Measurements from ENCODE around the gene KCNG1.
"Not testable (repeated sequence)": the region's sequence is repeated elsewhere in the genome, so short reads cannot be mapped to it uniquely, and the experiment has no call there.

Gene KCNG1

GRCh38 chr20:51046021-51046985, 23.4 kb upstream of the KCNG1 start:
- no peaks in the 10 kb centered on the region for H3K36me3 ChIP-seq (ENCODE audit: insufficient read depth, low read length)
- H3K9ac ChIP-seq (ENCODE audit: low read depth, low read length, poor library complexity, severe bottlenecking), result no peak overlapping the region
- no peak overlapping the region for H3K4me3 ChIP-seq (ENCODE audit: low read length, poor library complexity, severe bottlenecking)
- H3K27me3 ChIP-seq (ENCODE audit: insufficient read depth, low read length, poor library complexity, severe bottlenecking), result no peaks in the 10 kb centered on the region
- H3K9me2 ChIP-seq (replicated peaks; ENCODE audit: low read depth, low read length), result no peaks in the 10 kb centered on the region
- H4K20me1 ChIP-seq (ENCODE audit: insufficient read depth, low read length, poor library complexity, severe bottlenecking), result no peaks in the 10 kb centered on the region
- H3K79me2 ChIP-seq (ENCODE audit: insufficient read depth, low read length), result no peaks in the 10 kb centered on the region
- no peak overlapping the region for H2AFZ ChIP-seq (ENCODE audit: low read length)
- no peaks in the 10 kb centered on the region for H3K9me3 ChIP-seq (ENCODE audit: insufficient read depth, low read depth, low read length)
- no peaks in the 10 kb centered on the region for H3K4me1 ChIP-seq (ENCODE audit: insufficient read depth, low read length, poor library complexity, severe bottlenecking)
- TF ChIP-seq EZH2phosphoT487 (IDR thresholded peaks at IDR 0.05; ENCODE audit: borderline replicate concordance) (no peak), CTCF (conservative IDR thresholded peaks at IDR 0.05; ENCODE audit: low read length) (no peak)
- no peak overlapping the region for H3K4me2 ChIP-seq (ENCODE audit: low read depth, low read length, poor library complexity, severe bottlenecking)
- H3F3A ChIP-seq (ENCODE audit: low read depth), result no peaks in the 10 kb centered on the region

- H3K9ac ChIP-seq (ENCODE audit: low read depth, low read length, poor library complexity, severe bottlenecking); H3K9me3 ChIP-seq (ENCODE audit: insufficient read depth, low read depth, low read length); H3K27me3 ChIP-seq (ENCODE audit: insufficient read depth, low read length, poor library complexity, severe bottlenecking); H3K36me3 ChIP-seq (ENCODE audit: insufficient read depth, low read length); H2AFZ ChIP-seq (ENCODE audit: low read length); H3K4me2 ChIP-seq (ENCODE audit: low read depth, low read length, poor library complexity, severe bottlenecking); H3K4me1 ChIP-seq (ENCODE audit: insufficient read depth, low read length, poor library complexity, severe bottlenecking); H4K20me1 ChIP-seq (ENCODE audit: insufficient read depth, low read length, poor library complexity, severe bottlenecking); H3K4me3 ChIP-seq (ENCODE audit: low read length, poor library complexity, severe bottlenecking); H3F3A ChIP-seq (ENCODE audit: low read depth); H3K9me2 ChIP-seq (replicated peaks; ENCODE audit: low read depth, low read length); H3K79me2 ChIP-seq (ENCODE audit: insufficient read depth, low read length): not testable (repeated sequence)
Measured at GRCh38 chr20:51045492-51045891, 22.6 kb upstream of the KCNG1 start.

- H3K9me2 ChIP-seq (replicated peaks; ENCODE audit: low read depth, low read length), result no peaks in the 10 kb centered on the region
- H3K4me1 ChIP-seq (ENCODE audit: insufficient read depth, low read length, poor library complexity, severe bottlenecking), result no peaks in the 10 kb centered on the region
- TF ChIP-seq CTCF (conservative IDR thresholded peaks at IDR 0.05; ENCODE audit: low read length), result no peak
- TF ChIP-seq EZH2phosphoT487 (IDR thresholded peaks at IDR 0.05; ENCODE audit: borderline replicate concordance), result no peak
- no peak overlapping the region for H3K4me2 ChIP-seq (ENCODE audit: low read depth, low read length, poor library complexity, severe bottlenecking)
- H3F3A ChIP-seq (ENCODE audit: low read depth), result no peaks in the 10 kb centered on the region
- no peak overlapping the region for H3K9ac ChIP-seq (ENCODE audit: low read depth, low read length, poor library complexity, severe bottlenecking)
- no peak overlapping the region for H3K4me3 ChIP-seq (ENCODE audit: low read length, poor library complexity, severe bottlenecking)
- H4K20me1 ChIP-seq (ENCODE audit: insufficient read depth, low read length, poor library complexity, severe bottlenecking), result no peaks in the 10 kb centered on the region
- H3K79me2 ChIP-seq (ENCODE audit: insufficient read depth, low read length), result no peaks in the 10 kb centered on the region
- no peak overlapping the region for H2AFZ ChIP-seq (ENCODE audit: low read length)
- H3K9me3 ChIP-seq (ENCODE audit: insufficient read depth, low read depth, low read length), result no peaks in the 10 kb centered on the region
- H3K36me3 ChIP-seq (ENCODE audit: insufficient read depth, low read length), result no peaks in the 10 kb centered on the region
- no peaks in the 10 kb centered on the region for H3K27me3 ChIP-seq (ENCODE audit: insufficient read depth, low read length, poor library complexity, severe bottlenecking)
Measured at GRCh38 chr20:51044796-51045195, 21.9 kb upstream of the KCNG1 start.

- Histone ChIP-seq H3F3A (ENCODE audit: low read depth) (no peaks in the 10 kb centered on the region), H3K4me2 (ENCODE audit: low read depth, low read length, poor library complexity, severe bottlenecking) (no peak overlapping the region), H2AFZ (ENCODE audit: low read length) (no peak overlapping the region), H3K27me3 (ENCODE audit: insufficient read depth, low read length, poor library complexity, severe bottlenecking) (no peaks in the 10 kb centered on the region), H3K9ac (ENCODE audit: low read depth, low read length, poor library complexity, severe bottlenecking) (no peak overlapping the region), H3K36me3 (ENCODE audit: insufficient read depth, low read length) (no peaks in the 10 kb centered on the region), H3K9me2 (replicated peaks; ENCODE audit: low read depth, low read length) (no peaks in the 10 kb centered on the region), H3K79me2 (ENCODE audit: insufficient read depth, low read length) (no peaks in the 10 kb centered on the region), H4K20me1 (ENCODE audit: insufficient read depth, low read length, poor library complexity, severe bottlenecking) (no peaks in the 10 kb centered on the region), H3K4me1 (ENCODE audit: insufficient read depth, low read length, poor library complexity, severe bottlenecking) (no peaks in the 10 kb centered on the region), H3K4me3 (ENCODE audit: low read length, poor library complexity, severe bottlenecking) (no peak overlapping the region), H3K9me3 (ENCODE audit: insufficient read depth, low read depth, low read length) (no peaks in the 10 kb centered on the region)
- TF ChIP-seq CTCF (conservative IDR thresholded peaks at IDR 0.05; ENCODE audit: low read length) (no peak), EZH2phosphoT487 (IDR thresholded peaks at IDR 0.05; ENCODE audit: borderline replicate concordance) (no peak)
Measured at GRCh38 chr20:51043811-51044210, 20.9 kb upstream of the KCNG1 start.
